Limb (tissue), 2 donors: ENCODE measurements around the gene C19orf44.
A peak's percentile ranks its signal among the peaks of the same experiment; 100 is the strongest.
"Not testable (repeated sequence)": the region's sequence is repeated elsewhere in the genome, so short reads cannot be mapped to it uniquely, and the experiment has no call there.

ENCODE experiments used
- DNase-seq, 2 donors: peaks; one replicate each; pipeline ENCODE4 v3.0.0-alpha.2; 2016; ENCODE audit errors: extremely low spot score in 2 of 2

C19orf44 gene

DNA sequence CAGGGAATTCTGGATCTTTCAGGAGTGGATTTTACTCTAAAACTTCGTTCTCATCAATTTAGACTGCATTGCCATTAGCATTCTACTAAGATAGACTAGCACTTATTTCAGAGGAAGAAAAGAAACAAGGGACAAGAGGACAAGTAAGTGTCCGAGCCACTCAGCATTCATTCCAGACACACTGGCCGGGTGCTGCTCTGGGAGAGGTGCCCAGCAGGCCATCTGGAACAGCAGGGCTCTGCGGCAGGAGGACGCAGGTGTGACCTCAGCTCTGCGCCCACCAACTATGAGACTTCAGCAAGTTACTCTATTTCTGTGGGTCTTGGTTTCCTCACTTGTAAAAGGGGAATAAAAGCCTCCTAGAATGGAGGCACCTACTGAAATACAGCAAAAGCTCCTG, 28.6 kb upstream of the C19orf44 start:
- DNase-seq = no peak

DNA sequence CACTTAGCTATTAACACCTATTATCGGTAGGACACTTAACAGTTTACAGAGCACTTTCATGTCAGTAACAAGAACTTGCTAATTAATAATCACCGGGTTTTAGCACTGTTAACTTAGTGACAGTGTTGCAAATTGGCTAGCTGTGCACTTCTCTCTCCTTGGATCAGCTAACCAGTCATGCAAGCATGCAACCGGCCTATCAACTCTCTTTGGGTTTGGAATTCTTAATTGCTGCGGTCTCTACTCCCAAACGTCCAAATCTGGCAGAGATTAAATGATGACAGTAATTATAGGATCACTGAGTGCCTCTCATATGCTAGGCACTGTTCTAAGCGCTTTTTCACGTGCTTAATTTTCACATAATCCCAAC, 25.7 kb upstream of the C19orf44 start:
- DNase-seq = no peak

DNA sequence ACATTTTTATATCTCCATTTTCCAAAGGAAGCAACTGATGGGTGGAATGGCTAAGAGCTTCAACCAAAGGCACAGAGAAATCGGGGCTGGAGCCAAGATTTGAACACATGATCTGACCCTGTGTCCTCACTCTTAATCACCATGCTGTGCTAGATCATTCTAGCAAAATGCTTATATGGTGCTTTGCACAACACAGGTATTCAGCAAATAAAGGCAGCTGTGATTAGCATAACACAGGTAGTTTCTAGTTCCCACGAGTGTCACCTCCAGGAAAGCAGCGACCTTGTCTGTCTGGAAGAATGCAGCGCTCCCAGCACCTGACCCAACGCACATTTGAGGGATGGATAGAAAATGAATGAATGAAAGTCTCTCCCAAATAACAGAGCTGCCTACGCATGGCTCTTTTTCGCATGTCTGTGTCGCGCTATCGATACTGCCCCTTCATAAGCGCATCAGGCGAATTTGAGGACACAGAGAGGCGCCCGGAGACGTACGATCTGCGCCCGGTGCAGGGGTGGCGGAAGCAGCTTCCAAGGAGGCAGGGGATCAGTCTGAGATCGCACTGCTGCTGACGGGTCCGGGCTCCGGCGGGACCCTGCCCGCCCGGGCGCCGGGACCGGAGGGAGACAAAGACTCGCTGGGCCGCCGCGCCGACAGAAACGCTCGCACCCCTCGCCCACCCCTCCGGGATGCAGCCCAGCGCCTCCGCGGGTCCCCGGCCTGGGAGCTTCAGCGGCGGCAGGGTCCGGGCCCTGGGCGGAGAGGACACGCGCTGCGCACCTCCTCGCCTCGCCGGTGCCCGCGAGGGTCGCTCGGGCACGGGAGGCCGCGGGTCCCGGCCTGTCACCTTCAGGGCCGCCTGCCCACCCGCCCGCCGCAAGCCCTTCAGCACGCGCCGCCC, 25.0 kb upstream of the C19orf44 start:
- no peak for DNase-seq

DNA sequence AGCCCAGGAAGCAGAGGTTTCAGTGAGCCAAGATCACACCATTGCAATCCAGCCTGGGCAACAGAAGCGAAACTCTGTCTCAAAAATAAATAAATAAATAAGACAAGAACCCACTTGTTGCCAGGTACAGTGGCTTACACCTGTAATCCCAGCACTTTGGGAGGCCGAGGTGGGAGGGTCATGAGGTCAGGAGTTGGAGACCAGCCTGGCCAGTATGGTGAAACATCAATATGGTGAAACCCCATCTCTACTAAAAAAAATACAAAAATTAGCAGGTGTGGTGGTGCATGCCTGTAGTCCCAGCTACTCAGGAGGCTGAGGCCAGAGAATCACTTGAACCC, 23.7 kb upstream of the C19orf44 start:
- not testable (repeated sequence) for DNase-seq

DNA sequence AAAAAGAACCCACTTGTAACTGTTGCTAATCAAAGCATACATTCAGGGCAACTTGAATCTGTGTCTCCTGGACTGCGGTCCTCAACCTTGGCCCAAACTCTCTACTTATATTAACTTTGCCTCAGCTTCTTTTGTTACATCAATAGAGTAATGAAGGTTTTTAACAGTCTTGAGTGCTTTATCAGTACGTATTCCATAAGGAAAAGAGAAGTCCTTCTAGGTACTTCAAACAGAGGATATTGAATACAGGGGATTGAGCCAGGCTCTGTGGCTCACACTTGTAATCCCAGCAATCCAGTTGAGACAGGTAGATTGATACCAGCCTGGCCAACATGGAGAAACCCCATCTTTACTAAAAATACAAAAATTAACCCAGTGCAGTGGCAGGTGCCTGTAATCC, 23.2 kb upstream of the C19orf44 start:
- DNase-seq = no peak

DNA sequence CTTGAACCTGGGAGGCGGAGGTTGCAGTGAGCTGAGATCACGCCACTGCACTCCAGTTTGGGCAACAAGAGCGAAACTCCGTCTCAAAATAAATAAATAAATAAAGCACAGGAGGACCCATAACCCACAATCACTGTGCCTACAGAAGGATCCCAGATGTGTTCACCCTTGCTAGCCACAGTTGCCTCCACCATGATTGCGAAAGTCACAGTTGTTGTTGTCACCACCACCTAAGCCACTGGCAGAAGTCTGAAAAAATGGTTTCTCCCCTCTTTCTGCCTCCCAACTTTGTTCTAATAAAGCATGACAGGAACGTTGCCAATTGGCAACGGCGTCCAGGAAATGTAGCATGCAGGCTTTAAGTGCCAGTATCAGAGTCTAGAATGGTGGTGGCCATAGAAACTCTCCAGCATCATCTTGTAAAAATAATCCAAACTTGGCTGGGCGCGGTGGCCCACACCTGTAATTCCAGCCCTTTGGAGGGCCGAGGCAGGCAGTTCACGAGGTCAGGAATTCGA, 22.3 kb upstream of the C19orf44 start:
- DNase-seq = no peak

DNA sequence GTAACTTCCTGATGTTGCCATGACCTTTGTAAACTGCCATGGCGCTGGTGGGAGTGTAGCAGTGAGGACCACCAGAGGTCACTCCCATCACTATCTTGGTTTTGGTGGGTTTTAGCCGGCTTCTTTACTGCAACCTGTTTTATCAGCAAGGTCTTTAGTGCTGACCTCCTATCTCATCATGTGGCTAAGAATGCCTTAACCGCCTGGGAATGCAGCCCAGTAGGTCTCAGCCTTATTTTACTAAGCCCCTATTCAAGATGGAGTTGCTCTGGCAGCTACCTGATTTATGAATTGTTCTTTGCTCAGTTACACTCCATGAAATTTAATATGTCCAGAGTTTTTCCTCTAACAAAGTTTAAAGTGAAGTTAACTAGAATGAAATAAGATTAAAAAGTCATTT, 19.8 kb upstream of the C19orf44 start:
- DNase-seq = no peak

DNA sequence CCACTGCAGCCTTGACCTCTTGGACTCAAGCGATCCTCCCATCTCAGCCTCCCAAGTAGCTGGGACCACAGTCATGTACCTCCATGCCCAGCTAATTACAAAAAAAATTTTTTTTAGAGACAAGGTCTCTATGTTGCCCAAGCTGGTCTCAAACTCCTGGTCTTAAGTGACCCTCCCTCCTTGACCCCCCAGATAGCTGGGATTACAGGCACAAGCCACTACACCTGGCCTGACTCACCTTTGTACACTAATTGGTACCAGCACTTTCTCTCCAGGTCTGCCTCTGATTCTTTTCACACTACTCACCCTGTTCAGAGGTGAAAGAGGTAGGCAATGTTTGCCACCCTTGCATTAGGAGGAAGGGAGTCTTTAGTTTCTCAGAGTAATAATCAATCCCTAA, 18.9 kb upstream of the C19orf44 start:
- DNase-seq = no peak

DNA sequence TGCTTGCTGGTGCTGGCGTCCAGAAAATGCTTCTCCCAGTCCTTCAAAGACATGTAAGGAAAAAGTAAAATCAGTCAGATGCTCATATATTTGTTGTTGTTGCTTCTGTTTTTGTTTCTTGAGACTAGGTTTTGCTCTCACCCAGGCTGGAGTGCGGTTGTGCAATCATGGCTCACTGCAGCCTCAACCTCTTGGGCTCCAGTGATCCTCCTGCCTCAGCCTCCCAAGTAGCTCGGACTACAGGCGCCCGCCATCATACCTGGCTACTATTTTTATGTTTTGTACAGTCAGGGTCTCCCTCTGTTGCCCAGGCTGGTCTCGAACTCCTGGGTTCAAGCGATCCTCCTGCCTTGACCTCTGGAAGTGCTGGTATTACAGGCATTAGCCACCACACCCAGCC, 13.4 kb upstream of the C19orf44 start:
- no peak for DNase-seq

DNA sequence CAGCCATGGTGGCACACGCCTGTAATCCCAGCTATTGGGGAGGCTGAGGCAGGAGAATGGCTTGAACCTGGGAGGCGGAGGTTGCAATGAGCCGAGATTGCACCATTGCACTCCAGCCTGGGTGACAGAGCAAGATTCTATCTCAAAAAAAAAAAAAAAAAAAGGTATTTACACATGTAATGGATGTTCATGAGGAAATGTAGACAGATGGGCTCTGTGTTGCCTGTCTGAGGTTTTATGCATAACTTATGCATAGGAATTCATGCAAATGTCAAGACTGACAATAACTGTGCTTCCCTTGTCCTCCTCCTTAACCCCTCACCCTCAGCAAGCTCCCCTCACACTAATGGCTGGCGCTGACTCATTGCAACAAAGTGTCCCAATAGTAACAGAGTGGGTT, 9.7 kb upstream of the C19orf44 start:
- DNase-seq = not testable (repeated sequence)

DNA sequence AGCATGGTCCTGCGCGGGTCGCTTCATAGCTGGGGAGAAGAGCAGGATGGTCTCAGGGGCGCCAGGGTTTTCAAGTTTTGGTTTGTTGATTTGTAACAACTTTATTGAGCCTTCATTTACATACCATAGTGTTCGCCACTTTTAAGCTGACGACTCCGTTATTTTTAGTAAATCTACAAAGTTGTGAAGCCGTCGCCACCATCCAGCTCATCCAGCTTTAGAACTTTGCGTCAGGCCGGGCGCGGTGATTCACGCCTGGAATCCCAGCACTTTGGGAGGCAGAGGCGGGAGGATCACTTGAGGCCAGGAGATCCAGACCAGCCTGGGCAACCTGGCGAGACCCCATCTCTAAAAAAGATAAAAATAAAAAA, 404 bp downstream of the C19orf44 start:
- DNase-seq = no peak

DNA sequence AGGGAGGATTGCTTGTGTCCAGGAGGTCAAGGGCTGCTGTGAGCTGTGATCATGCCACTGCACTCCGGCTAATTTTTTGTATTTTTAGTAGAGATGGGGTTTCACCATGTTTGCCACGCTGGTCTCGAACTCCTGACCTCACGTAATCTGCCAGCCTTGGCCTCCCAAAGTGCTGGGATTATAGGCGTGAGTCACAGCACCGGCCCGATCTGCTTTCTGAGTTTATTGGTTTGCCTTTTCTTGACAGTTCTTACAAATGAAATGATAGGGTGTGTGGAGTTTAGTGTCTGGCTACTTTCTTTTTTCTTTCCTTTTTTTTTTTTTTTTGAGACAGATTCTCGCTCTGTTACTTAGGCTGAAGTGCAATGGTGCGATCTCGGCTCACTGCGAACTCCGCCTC, 848 bp downstream of the C19orf44 start:
- DNase-seq = no peak

DNA sequence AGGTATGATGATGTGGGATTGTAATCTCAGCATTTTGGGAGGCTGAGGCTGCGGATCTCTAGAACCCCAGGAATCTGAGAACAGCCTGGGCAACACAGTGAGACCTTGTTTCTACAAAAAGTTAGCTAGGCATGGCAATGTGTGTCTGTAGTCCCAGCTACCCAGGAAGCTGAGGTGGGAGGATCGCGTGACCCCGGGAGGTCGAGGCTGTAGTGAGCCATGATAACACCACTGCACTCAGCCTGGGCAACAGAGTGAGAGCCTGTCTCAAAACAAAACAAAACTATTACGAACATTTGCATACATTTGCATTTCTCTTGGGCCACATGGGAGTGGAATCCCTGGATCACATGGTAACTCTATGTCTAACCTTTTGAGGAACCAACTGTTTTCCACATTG, 1.6 kb downstream of the C19orf44 start:
- DNase-seq = no peak

DNA sequence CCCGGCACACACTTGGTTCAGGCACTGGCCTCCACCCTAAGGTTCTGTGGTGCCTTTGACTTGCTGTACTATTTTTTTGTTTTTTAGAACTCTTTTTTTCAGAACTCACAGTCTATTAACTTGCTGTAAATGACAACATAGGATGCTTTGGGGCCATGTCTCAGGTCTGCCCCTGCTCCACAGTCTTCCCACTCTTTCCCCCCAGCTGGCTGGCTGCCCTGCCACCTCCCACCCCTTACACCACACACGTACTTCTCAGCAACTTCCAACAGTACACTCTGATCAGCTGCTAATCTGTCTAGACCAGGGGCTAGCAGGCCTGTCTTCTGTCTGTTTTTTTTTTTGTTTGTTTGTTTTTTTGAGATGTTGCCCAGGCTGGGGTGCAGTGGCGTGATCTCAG, 8.1 kb downstream of the C19orf44 start:
- no peak for DNase-seq

DNA sequence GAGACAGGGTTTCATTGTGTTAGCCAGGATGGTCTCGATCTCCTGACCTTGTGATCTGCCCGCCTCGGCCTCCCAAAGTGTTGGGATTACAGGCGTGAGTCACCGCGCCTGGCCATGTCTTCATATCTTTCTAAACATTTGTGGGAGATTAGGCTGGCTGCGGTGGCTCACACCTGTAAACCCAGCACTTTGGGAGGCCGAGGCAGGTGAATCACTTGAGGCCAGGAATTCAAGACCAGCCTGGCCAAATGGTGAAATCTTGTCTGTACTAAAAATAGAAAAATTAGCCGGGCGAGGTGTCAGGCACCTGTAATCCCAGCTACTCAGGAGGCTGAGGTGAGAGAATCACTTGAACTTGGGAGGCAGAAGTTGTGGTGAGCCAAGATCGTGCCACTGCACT, 10.0 kb downstream of the C19orf44 start:
- not testable (repeated sequence) for DNase-seq

DNA sequence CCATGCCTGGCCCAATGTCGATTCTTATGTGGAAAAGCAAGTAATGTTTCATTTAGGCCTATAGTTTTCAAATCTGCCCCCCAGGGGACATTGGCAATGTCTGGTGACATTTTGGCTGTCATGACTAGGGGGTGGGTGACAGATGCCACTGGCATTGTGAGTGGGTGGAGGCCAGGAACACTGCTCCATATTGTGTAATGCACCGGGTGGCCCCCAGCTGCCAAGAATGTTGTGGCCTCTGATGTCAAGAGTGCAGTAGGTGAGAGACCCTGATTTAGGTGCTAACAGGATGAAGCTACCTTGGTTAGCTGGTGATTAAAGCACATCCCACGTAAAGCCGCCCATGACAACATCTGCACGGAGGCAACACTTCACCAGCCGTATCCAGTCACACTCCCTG, 10.8 kb downstream of the C19orf44 start:
- DNase-seq = no peak

DNA sequence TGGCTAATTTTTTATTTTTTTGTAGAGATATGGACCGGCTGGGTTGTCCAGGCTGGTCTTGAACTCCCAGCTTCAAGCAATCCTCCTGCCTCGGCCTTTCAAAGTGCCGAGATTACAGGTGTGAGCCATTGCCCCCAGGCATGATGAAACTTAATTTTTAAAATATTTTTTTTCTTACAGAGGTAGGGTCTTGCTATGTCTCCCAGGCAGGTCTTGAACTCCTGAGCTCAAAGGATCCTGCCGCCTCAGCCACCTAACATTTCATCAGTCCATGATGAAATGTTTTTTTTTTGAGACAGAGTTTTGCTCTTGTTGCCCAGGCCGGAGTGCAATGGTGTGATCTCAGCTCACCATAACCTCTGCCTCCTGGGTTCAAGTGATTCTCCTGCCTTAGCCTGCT, 12.4 kb downstream of the C19orf44 start:
- no peak for DNase-seq

DNA sequence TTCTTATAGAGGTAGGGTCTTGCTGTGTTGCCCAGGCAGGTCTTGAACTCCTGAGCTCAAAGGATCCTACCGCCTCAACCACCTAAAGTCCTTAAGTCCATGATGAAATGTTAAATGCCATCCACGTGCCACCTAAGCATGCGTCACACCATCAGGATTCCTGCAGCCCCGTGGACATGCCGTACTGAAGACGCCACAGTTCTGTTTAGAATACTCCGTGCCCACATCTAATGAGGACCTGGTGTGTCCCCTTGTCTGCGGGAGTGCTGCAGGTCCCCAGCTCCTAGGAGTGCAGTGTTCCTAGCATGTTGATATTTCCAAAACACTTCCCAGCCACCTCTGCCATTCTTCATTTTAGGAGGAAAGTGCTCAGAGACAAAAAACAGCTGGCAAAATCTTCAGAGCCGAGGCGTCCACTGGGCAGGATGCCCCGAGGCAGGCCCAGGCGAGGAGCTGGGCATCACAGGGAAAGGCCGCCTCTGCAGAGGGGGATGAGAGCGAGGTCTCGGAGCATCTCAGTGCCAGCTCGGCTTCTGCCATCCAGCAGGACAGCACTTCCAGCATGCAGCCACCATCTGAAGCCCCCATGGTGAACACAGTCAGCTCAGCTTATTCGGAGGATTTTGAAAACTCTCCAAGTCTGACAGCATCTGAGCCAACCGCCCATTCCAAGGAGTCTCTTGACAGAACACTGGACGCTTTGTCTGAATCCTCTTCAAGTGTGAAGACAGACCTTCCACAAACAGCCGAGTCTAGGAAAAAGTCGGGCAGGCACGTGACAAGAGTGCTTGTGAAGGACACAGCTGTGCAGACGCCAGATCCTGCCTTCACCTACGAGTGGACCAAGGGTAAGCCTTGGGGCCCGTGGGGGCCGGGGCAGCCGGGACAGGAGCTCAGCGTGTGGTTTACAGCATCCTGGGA, 13.2 kb downstream of the C19orf44 start:
- peak; percentile 7 to 55 for DNase-seq

DNA sequence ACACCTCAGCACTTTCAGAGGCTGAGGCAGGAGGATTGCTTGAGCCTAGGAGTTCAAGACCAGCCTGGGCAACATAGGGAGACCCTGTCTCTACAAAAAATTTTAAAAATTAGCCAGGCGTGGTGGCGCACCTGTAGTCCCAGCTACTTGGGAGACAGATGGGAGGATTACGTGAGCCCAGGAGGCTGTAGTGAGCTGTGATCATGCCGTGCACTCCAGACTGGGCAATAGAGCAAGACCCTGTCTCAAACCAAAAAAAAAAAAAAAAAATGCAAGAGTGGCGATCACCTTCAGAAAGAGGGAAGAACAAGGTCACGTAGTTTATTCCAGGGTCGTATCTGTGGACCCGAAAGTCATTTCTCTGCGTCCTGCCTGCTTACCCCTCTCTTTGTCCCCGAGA, 16.4 kb downstream of the C19orf44 start:
- DNase-seq = not testable (repeated sequence)

DNA sequence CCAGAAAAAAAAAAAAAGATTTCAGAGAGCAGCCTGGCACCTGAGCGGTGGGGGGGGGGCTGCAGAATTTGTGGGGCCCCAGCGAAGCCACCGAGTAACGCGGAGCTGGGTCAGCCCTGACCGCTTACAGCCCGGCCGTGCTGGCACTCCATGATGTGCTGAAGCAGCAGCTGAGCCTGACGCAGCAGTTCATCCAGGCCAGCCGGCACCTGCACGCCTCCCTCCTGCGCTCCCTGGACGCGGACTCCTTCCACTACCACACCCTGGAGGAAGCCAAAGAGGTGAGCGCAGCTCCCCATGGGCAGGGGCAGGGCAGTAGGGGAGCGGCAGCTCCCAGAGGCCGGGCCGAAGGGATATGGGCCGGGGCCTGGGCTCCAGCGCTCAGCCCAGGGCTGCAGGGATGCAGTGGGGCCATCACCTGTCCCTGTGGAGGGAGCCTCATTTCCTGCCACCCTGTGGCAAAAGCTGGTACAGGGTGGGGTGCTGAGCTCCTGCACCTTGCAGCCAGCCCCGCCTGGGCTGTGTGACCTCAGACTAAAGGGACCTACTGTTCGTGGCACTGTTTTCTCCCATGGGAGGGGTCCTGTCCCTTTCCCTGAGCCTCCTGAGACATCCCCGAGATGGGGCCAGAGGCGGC, 18.3 kb downstream of the C19orf44 start:
- DNase-seq = no peak

DNA sequence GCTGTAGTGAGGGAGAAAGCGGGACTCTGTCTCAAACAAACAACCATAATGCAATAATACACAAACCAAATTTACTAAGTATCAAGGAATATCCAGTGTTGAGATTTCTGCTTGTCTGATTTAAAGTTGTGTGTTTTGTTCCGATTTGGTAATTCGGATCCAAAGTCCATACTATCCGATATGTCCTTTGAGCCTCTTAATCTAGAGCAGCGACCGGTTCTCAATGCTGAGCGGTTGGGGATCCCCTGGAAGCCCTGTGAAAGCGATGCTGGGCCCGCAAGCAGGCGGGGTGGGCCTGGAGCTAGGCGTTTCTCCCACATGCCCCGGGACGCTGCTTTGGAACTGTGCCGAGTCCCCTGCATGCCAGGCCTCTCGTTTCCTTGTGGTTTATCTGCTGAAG, 20.2 kb downstream of the C19orf44 start:
- no peak for DNase-seq
